ENCODE measurements around the gene PSMG1.

PSMG1 gene

DNA sequence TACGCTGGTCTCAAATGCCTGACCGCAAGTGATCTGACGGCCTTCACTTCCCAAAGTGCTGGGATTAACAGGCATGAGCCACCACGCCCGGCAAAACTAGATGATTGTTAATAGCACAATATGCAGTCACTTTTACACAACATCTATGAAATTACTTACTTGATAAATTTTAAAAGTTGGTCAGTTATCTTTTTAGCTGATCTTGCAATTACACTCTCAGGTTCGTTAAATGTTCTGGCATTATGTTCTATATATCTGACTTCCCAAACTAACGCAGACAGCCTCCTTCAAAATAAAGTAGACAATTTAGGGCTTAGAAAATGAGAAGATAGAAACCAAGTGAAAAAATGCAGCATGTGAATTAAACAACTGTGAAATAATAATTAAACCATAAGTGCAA is 31.8 kb upstream of the PSMG1 start:
- TF ChIP-seq EGR1 (IDR thresholded peaks at IDR 0.05) (no peak), ZBTB7A (IDR thresholded peaks at IDR 0.05; ENCODE audit: low read depth) (no peak), TAF1 (IDR thresholded peaks at IDR 0.05; ENCODE audit: low read depth) (no peak), FOXM1 (IDR thresholded peaks at IDR 0.05; ENCODE audit: borderline replicate concordance, low read depth) (no peak), NFIC (IDR thresholded peaks at IDR 0.05) (no peak), YY1 (IDR thresholded peaks at IDR 0.05; ENCODE audit: low read depth) (no peak)
- TF ChIP-seq, protein P1, sequence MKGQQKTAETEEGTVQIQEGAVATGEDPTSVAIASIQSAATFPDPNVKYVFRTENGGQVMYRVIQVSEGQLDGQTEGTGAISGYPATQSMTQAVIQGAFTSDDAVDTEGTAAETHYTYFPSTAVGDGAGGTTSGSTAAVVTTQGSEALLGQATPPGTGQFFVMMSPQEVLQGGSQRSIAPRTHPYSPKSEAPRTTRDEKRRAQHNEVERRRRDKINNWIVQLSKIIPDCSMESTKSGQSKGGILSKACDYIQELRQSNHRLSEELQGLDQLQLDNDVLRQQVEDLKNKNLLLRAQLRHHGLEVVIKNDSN (IDR thresholded peaks at IDR 0.05) = no peak
- TF ChIP-seq, protein P2, sequence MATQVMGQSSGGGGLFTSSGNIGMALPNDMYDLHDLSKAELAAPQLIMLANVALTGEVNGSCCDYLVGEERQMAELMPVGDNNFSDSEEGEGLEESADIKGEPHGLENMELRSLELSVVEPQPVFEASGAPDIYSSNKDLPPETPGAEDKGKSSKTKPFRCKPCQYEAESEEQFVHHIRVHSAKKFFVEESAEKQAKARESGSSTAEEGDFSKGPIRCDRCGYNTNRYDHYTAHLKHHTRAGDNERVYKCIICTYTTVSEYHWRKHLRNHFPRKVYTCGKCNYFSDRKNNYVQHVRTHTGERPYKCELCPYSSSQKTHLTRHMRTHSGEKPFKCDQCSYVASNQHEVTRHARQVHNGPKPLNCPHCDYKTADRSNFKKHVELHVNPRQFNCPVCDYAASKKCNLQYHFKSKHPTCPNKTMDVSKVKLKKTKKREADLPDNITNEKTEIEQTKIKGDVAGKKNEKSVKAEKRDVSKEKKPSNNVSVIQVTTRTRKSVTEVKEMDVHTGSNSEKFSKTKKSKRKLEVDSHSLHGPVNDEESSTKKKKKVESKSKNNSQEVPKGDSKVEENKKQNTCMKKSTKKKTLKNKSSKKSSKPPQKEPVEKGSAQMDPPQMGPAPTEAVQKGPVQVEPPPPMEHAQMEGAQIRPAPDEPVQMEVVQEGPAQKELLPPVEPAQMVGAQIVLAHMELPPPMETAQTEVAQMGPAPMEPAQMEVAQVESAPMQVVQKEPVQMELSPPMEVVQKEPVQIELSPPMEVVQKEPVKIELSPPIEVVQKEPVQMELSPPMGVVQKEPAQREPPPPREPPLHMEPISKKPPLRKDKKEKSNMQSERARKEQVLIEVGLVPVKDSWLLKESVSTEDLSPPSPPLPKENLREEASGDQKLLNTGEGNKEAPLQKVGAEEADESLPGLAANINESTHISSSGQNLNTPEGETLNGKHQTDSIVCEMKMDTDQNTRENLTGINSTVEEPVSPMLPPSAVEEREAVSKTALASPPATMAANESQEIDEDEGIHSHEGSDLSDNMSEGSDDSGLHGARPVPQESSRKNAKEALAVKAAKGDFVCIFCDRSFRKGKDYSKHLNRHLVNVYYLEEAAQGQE (IDR thresholded peaks at IDR 0.05; ENCODE audit: low read depth) = no peak
- TF ChIP-seq, protein P3, sequence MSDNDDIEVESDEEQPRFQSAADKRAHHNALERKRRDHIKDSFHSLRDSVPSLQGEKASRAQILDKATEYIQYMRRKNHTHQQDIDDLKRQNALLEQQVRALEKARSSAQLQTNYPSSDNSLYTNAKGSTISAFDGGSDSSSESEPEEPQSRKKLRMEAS (IDR thresholded peaks at IDR 0.05) = no peak

- TF ChIP-seq TAF1 (IDR thresholded peaks at IDR 0.05; ENCODE audit: low read depth) (no peak), RAD21 (IDR thresholded peaks at IDR 0.05; ENCODE audit: low read depth) (no peak), CREB1 (IDR thresholded peaks at IDR 0.05; ENCODE audit: low read depth) (no peak), EP300 (IDR thresholded peaks at IDR 0.05; ENCODE audit: borderline replicate concordance) (no peak)
- TF ChIP-seq, protein P3 (IDR thresholded peaks at IDR 0.05) = no peak
Observed at GRCh38 chr21:39209334-39209688, 26.1 kb upstream of the PSMG1 start.

DNA sequence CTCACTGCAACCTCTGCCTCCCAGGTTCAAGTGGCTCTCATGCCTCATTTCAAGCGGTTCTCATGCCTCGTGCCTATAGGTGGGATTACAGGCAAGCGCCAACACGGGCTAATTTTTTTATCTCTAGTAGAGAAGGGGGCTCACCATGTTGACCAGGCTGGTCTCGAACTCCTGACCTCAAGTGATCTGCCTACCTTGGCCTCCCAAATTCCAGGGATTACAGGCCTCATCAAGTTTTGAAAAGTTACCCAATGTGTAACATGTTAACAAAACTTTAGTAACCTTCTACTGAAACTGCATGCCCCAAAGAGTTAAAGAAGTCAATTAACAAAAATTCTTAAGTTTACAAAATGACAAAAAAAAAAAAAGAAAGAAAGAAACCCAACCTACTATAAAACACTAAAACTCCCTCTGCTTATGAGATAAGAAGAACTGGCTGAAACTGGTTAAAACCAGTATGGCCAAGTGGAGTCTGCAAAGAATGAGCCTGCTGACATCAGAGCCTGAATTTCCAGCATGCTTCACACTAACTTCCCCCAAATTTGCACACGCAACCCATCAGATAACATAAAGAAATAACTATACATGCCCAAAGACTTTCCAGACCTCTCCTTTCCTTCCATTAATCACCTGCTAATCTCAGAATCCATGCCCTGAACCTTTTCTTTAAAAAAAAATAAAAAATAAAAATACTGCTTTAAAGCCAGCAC is 25.5 kb upstream of the PSMG1 start:
- TF ChIP-seq NFIC (IDR thresholded peaks at IDR 0.05) (no peak), RAD21 (IDR thresholded peaks at IDR 0.05; ENCODE audit: low read depth) (no peak), EP300 (IDR thresholded peaks at IDR 0.05; ENCODE audit: borderline replicate concordance) (no peak), CEBPB (IDR thresholded peaks at IDR 0.05) (no peak), FOXM1 (IDR thresholded peaks at IDR 0.05; ENCODE audit: borderline replicate concordance, low read depth) (no peak), TEAD4 (IDR thresholded peaks at IDR 0.05) (no peak), TAF1 (IDR thresholded peaks at IDR 0.05; ENCODE audit: low read depth) (no peak), ZBTB7A (IDR thresholded peaks at IDR 0.05; ENCODE audit: low read depth) (no peak), YY1 (IDR thresholded peaks at IDR 0.05; ENCODE audit: low read depth) (no peak), EGR1 (IDR thresholded peaks at IDR 0.05) (no peak), CREB1 (IDR thresholded peaks at IDR 0.05; ENCODE audit: low read depth) (no peak), TCF12 (IDR thresholded peaks at IDR 0.05; ENCODE audit: low read depth) (no peak)
- TF ChIP-seq, protein P2 (IDR thresholded peaks at IDR 0.05; ENCODE audit: low read depth) = no peak
- TF ChIP-seq, protein P1 (IDR thresholded peaks at IDR 0.05) = no peak
- TF ChIP-seq, protein P3 (IDR thresholded peaks at IDR 0.05) = no peak

DNA sequence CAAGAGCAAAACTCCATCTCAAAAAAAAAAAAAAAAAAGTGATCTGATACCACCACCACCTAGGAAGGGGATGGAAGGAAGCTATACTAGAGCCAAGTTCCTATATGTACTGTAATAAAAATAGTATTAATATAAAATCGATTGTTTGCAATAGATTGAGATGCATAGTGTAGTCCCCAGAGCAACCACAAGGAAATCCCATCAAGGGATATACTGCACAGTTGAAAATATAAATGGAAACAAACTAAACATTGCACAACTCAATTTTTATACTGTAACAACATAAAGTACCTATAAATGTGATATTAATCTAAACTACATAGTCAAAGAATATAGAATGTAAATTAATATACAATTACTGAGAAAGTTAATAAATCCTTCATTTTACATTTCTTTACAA is 20.9 kb upstream of the PSMG1 start:
- TF ChIP-seq TEAD4 (IDR thresholded peaks at IDR 0.05) (no peak), RAD21 (IDR thresholded peaks at IDR 0.05; ENCODE audit: low read depth) (no peak), TAF1 (IDR thresholded peaks at IDR 0.05; ENCODE audit: low read depth) (no peak), EGR1 (IDR thresholded peaks at IDR 0.05) (no peak), NFIC (IDR thresholded peaks at IDR 0.05) (no peak), ZBTB7A (IDR thresholded peaks at IDR 0.05; ENCODE audit: low read depth) (no peak), CREB1 (IDR thresholded peaks at IDR 0.05; ENCODE audit: low read depth) (no peak), EP300 (IDR thresholded peaks at IDR 0.05; ENCODE audit: borderline replicate concordance) (no peak), FOXM1 (IDR thresholded peaks at IDR 0.05; ENCODE audit: borderline replicate concordance, low read depth) (no peak), CEBPB (IDR thresholded peaks at IDR 0.05) (no peak)
- TF ChIP-seq, protein P1 (IDR thresholded peaks at IDR 0.05) = no peak
- TF ChIP-seq, protein P3 (IDR thresholded peaks at IDR 0.05) = no peak

DNA sequence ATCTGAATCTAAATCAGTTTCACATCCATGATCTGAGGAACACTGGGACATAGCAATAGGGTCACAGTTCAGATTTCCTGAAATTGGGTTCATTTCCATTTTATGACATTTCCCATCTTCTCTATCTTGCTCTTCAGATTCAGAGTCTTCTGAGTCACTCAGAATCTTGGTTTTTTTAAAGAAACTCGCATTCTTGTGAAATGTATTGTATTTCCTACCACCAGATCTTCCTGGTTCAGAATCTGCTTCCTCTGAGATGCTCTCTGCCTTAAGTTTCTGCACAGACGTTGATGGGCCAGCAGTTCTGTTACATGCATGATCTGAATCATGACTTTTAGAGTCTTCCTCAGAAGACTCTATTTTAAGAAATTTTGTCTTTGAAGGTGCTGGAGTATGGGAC is 15.5 kb upstream of the PSMG1 start:
- TF ChIP-seq RAD21 (IDR thresholded peaks at IDR 0.05; ENCODE audit: low read depth) = no peak
- TF ChIP-seq, protein P1 (IDR thresholded peaks at IDR 0.05) = no peak
- no peak for TF ChIP-seq YY1 (IDR thresholded peaks at IDR 0.05; ENCODE audit: low read depth)
- no peak for TF ChIP-seq CEBPB (IDR thresholded peaks at IDR 0.05)
- TF ChIP-seq ZBTB7A (IDR thresholded peaks at IDR 0.05; ENCODE audit: low read depth) = no peak
- TF ChIP-seq, protein P3 (IDR thresholded peaks at IDR 0.05) = no peak
- TF ChIP-seq TAF1 (IDR thresholded peaks at IDR 0.05; ENCODE audit: low read depth) = no peak
- TF ChIP-seq NFIC (IDR thresholded peaks at IDR 0.05) = no peak
- no peak for TF ChIP-seq EGR1 (IDR thresholded peaks at IDR 0.05)
- no peak for TF ChIP-seq TCF12 (IDR thresholded peaks at IDR 0.05; ENCODE audit: low read depth)
- no peak for TF ChIP-seq TEAD4 (IDR thresholded peaks at IDR 0.05)
- TF ChIP-seq, protein P2 (IDR thresholded peaks at IDR 0.05; ENCODE audit: low read depth) = no peak
- TF ChIP-seq FOXM1 (IDR thresholded peaks at IDR 0.05; ENCODE audit: borderline replicate concordance, low read depth) = no peak
- no peak for TF ChIP-seq CREB1 (IDR thresholded peaks at IDR 0.05; ENCODE audit: low read depth)
- TF ChIP-seq EP300 (IDR thresholded peaks at IDR 0.05; ENCODE audit: borderline replicate concordance) = no peak
